ENCODE data around the gene ZNF438. TPM values are rescaled to one million over a fixed set of nuclear protein-coding genes. Genes with fewer than 3 reads are reported as not detected.

ZNF438 gene
- polyA plus RNA-seq, 1 experiment, result 5.0 TPM

DNA sequence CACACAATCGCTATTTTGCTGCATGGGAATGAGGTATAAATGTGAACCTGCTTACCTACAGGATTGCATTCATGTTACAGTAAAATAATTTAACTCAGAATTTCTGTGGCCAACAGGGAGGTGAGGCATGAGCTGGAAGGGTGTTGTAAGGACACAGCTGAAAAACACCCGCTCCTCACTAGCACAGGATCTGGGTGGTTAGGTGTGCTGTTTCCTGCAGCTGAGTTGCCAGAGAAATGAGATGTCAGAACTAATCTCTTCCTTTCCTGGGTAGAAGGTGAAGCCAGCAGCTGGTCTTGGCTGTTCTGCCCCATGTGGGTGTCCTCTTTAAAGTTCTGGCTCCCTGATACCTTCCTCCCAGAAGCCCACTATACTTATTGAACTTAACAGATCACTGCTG, 39.0 kb upstream of the ZNF438 start:
- Histone ChIP-seq H3K4me3 (ENCODE audit: low read depth, low read length) (no peak overlapping the region), H3K27ac (ENCODE audit: low read depth, low read length) (no peak overlapping the region), H3K9me3 (ENCODE audit: control insufficient read depth, insufficient read depth, low read length) (no peaks in the 10 kb centered on the region), H3K27me3 (ENCODE audit: control insufficient read depth, insufficient read depth, low read length) (no peaks in the 10 kb centered on the region)
- TF ChIP-seq CTCF (IDR thresholded peaks at IDR 0.05; ENCODE audit: low read depth, low read length), result no peak
- DNase-seq (ENCODE audit: low read depth, low spot score), result no peak
- ChIA-PET CTCF (no interaction called here), POLR2A (no interaction called here)

GRCh38 chr10:31070025-31070424, 38.4 kb upstream of the ZNF438 start:
- CTCF ChIA-PET, result no interaction called here
- H3K27ac ChIP-seq (ENCODE audit: low read depth, low read length), result no peak overlapping the region
- no peak for TF ChIP-seq CTCF (IDR thresholded peaks at IDR 0.05; ENCODE audit: low read depth, low read length)
- no peaks in the 10 kb centered on the region for H3K27me3 ChIP-seq (ENCODE audit: control insufficient read depth, insufficient read depth, low read length)
- H3K4me3 ChIP-seq (ENCODE audit: low read depth, low read length), result no peak overlapping the region
- POLR2A ChIA-PET, result no interaction called here
- no peak for DNase-seq (ENCODE audit: low read depth, low spot score)
- H3K9me3 ChIP-seq (ENCODE audit: control insufficient read depth, insufficient read depth, low read length), result no peaks in the 10 kb centered on the region

DNA sequence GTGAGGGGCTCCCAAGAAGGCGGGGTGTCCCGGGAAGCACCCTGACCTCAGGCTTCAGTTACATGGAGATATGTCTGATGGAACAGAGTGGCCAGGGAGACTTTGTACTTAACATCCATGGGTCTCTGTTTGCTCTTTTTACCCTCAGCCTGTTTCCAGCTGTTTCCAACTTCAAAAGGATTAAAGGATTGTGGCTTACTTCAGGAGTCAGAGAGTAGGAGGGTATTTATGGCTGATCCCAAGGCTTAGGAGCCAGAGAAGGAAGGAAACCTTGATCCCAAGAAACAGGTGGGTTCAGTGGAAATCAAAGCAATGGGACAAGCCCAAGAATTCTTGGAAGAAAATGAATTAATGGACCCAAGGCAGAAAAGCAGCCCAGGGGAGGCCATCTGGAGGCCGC, 37.7 kb upstream of the ZNF438 start:
- H3K27ac ChIP-seq (ENCODE audit: low read depth, low read length), result no peak overlapping the region
- ChIA-PET CTCF (no interaction called here), POLR2A (no interaction called here)
- no peak for DNase-seq (ENCODE audit: low read depth, low spot score)
- no peak overlapping the region for H3K4me3 ChIP-seq (ENCODE audit: low read depth, low read length)
- H3K27me3 ChIP-seq (ENCODE audit: control insufficient read depth, insufficient read depth, low read length), result no peaks in the 10 kb centered on the region
- TF ChIP-seq CTCF (IDR thresholded peaks at IDR 0.05; ENCODE audit: low read depth, low read length), result no peak
- no peaks in the 10 kb centered on the region for H3K9me3 ChIP-seq (ENCODE audit: control insufficient read depth, insufficient read depth, low read length)

DNA sequence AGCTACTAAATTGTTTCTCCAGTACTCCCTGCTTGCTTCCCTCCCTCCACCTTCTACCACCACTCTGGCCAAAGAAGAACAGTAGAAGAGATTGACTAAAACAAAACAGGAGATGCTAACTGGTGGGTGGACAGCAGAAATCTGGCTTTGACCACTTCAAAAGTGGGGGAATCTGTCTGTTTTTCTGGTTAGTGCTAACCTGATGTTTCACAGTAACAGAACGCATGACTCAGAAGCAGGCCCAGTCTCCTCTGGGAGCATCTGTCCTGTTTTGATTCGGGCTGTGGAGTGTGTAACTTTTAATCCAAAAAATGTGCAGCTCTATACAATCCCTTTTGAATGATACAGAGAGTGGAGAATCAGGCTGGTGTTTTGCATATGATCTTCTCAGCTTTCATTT, 32.7 kb upstream of the ZNF438 start:
- CTCF ChIA-PET, result interaction anchor here (0.8 kb wide), 1 partner anchor 33 kb away, joined by 3 read pairs; the partner anchor contains the start of gene ZNF438
- H3K27me3 ChIP-seq (ENCODE audit: control insufficient read depth, insufficient read depth, low read length), result no peaks in the 10 kb centered on the region
- H3K4me3 ChIP-seq (ENCODE audit: low read depth, low read length), result no peak overlapping the region
- POLR2A ChIA-PET, result interaction anchor here (0.9 to 2.0 kb wide), 3 partner anchors 32 to 281 kb away, joined by 3 to 5 read pairs (median 3); partner anchors contain the start of gene ZNF438
- peak overlapping the region; percentile 80 for H3K27ac ChIP-seq (ENCODE audit: low read depth, low read length)
- no peaks in the 10 kb centered on the region for H3K9me3 ChIP-seq (ENCODE audit: control insufficient read depth, insufficient read depth, low read length)
- TF ChIP-seq CTCF (IDR thresholded peaks at IDR 0.05; ENCODE audit: low read depth, low read length), result no peak
- DNase-seq (ENCODE audit: low read depth, low spot score), result peak; percentile 78

DNA sequence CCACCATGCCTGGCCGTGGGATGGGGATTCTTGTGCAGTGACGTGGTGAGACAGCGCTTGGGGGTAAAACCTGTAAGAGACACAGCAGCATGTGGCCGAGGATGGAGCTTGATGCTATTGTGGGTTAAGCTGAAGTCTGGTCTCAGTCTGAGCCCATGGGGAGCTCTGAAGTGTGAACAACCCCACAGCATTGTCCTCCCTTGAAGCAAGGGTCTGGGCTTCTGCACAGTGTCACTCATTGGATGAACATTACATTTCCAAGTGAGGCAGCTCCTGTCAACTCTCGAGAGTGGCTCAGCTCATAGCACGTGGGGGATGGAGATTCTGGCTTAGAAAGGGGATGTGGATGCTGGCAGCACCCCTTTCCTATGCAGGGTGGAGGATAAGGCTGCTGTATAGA, 32.2 kb upstream of the ZNF438 start:
- ChIA-PET POLR2A (interaction anchor here (0.9 to 2.0 kb wide), 3 partner anchors 32 to 281 kb away, joined by 3 to 5 read pairs (median 3); partner anchors contain the start of gene ZNF438), CTCF (interaction anchor here (0.8 kb wide), 1 partner anchor 32 kb away, joined by 3 read pairs; the partner anchor contains the start of gene ZNF438)
- no peak overlapping the region for H3K4me3 ChIP-seq (ENCODE audit: low read depth, low read length)
- H3K27ac ChIP-seq (ENCODE audit: low read depth, low read length), result peak overlapping the region; percentile 80
- no peak for TF ChIP-seq CTCF (IDR thresholded peaks at IDR 0.05; ENCODE audit: low read depth, low read length)
- no peaks in the 10 kb centered on the region for H3K27me3 ChIP-seq (ENCODE audit: control insufficient read depth, insufficient read depth, low read length)
- H3K9me3 ChIP-seq (ENCODE audit: control insufficient read depth, insufficient read depth, low read length), result no peaks in the 10 kb centered on the region
- DNase-seq (ENCODE audit: low read depth, low spot score), result no peak
